Measurements from ENCODE around the gene GDF10. TPM values are rescaled to one million over a fixed set of nuclear protein-coding genes. Genes with fewer than 3 reads are reported as not detected.

Gene GDF10
- total and polyA plus RNA-seq, 2 donors (not counting 1 experiment from before 2014, with no cell fraction given): not detected

DNA sequence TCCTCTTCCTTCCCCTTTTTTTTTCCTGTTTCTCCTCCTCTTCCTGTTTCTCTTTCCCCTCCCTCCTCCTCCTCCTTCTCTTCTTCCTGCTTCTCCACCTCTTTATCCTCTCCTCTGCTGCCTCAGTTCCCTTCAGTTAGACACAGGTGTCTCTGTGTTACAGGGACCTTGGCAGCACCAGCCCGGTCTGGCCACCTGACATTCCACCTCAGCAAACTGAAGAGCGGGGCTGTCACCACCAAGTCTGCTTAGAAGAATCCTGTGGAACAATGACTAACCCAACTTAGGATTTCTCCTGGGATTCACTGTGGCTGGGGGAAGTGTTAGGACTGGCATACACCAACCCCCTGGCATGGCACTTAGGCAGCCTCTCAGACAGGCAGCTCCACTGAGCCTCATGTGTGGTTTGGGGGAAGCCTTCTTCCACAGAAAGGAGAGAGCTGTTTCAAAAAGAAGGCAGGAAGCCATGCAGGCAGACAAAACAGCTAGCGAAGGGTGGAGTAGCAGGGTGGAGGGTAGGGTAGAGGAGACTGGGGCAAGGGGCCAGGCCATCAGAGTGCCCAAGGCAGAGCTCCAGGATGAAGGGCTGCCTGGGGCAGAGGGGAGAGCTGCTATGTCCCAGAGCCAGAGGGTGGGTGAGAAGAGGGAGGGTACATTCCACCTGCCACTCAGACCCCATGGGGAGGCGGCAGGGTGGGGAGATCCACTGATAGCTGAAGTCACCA, 13.2 kb upstream of the GDF10 start:
- peak overlapping the region; percentile 13 for H2AFZ ChIP-seq (ENCODE audit: insufficient read depth, low read depth, low read length, poor library complexity, severe bottlenecking)
- no peak overlapping the region for H3K4me3 ChIP-seq (ENCODE audit: control extremely low read depth in 1 of 5, extremely low read depth in 1 of 5, insufficient read depth in 1 of 5, low read depth in 2 of 5, low read length in 4 of 5)
- no peak overlapping the region for H3K9ac ChIP-seq (ENCODE audit: low read length)
- ATAC-seq (ENCODE audit: low read depth) (no peak), DNase-seq (no peak)
- peaks cover 7 to 15% of the 10 kb centered on the region in 2 donors for H3K4me1 ChIP-seq (ENCODE audit: control insufficient read depth in 2 of 2, insufficient read depth in 2 of 2, low read length in 2 of 2)
- Mint-ChIP-seq H3K9me3 (ENCODE audit: insufficient read depth) (no peaks in the 10 kb centered on the region), H3K27me3 (no peaks in the 10 kb centered on the region), H3K4me1 (peaks cover 21% of the 10 kb centered on the region), H3K4me3 (no peak overlapping the region), H3K27ac (no peak overlapping the region)
- intact Hi-C loops (cut with micrococcal nuclease): no loop called here
- H4K20me1 ChIP-seq (ENCODE audit: control insufficient read depth, insufficient read depth, low read length, poor library complexity, severe bottlenecking): no peaks in the 10 kb centered on the region
- ChIA-PET POLR2A (no interaction called here), CTCF (interaction anchor here (1.2 kb wide), 1 partner anchor 239 kb away, joined by 4 read pairs; no protein-coding TSS in a partner anchor)
- no peaks in the 10 kb centered on the region for H3K9me3 ChIP-seq (ENCODE audit: control extremely low read depth in 1 of 3, control insufficient read depth in 2 of 3, insufficient read depth in 1 of 3, low read length in 2 of 3)
- H3K27me3 ChIP-seq (replicated peaks in 1 of 4; ENCODE audit: control extremely low read depth in 1 of 4, control insufficient read depth in 3 of 4, insufficient read depth in 4 of 4, low read length in 3 of 4): no peaks in the 10 kb centered on the region
- no peaks in the 10 kb centered on the region for H3K79me2 ChIP-seq (ENCODE audit: control insufficient read depth, insufficient read depth, low read length)
- WGBS (ENCODE audit: insufficient coverage): 77% methylated on average over 2 of the region's 4 CpGs
- H3K27ac ChIP-seq (ENCODE audit: low read length in 2 of 2): no peak overlapping the region
- H3K4me2 ChIP-seq (replicated peaks; ENCODE audit: low read depth, low read length, poor library complexity, severe bottlenecking): peak overlapping the region; percentile 4
- no peaks in the 10 kb centered on the region for H3K36me3 ChIP-seq (replicated peaks in 1 of 2; ENCODE audit: control extremely low read depth in 1 of 2, control insufficient read depth in 1 of 2, extremely low read depth in 1 of 2, insufficient read depth in 2 of 2, low read length in 1 of 2)
- TF ChIP-seq, protein P1, sequence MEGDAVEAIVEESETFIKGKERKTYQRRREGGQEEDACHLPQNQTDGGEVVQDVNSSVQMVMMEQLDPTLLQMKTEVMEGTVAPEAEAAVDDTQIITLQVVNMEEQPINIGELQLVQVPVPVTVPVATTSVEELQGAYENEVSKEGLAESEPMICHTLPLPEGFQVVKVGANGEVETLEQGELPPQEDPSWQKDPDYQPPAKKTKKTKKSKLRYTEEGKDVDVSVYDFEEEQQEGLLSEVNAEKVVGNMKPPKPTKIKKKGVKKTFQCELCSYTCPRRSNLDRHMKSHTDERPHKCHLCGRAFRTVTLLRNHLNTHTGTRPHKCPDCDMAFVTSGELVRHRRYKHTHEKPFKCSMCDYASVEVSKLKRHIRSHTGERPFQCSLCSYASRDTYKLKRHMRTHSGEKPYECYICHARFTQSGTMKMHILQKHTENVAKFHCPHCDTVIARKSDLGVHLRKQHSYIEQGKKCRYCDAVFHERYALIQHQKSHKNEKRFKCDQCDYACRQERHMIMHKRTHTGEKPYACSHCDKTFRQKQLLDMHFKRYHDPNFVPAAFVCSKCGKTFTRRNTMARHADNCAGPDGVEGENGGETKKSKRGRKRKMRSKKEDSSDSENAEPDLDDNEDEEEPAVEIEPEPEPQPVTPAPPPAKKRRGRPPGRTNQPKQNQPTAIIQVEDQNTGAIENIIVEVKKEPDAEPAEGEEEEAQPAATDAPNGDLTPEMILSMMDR (IDR thresholded peaks at IDR 0.05): no peak
- no peak for TF ChIP-seq EZH2 (IDR thresholded peaks at IDR 0.05; ENCODE audit: borderline replicate concordance, insufficient read depth, low read depth, low read length, poor library complexity, severe bottlenecking)

GRCh38 chr10:47287365-47287802, 12.6 kb upstream of the GDF10 start:
- Histone ChIP-seq H3K4me1 (ENCODE audit: control insufficient read depth in 2 of 2, insufficient read depth in 2 of 2, low read length in 2 of 2) (peaks cover 7 to 13% of the 10 kb centered on the region in 2 donors), H3K9me3 (ENCODE audit: control extremely low read depth in 1 of 3, control insufficient read depth in 2 of 3, insufficient read depth in 1 of 3, low read length in 2 of 3) (no peaks in the 10 kb centered on the region), H4K20me1 (ENCODE audit: control insufficient read depth, insufficient read depth, low read length, poor library complexity, severe bottlenecking) (no peaks in the 10 kb centered on the region), H3K27ac (ENCODE audit: low read length in 2 of 2) (no peak overlapping the region), H3K4me2 (replicated peaks; ENCODE audit: low read depth, low read length, poor library complexity, severe bottlenecking) (no peak overlapping the region), H3K79me2 (ENCODE audit: control insufficient read depth, insufficient read depth, low read length) (no peaks in the 10 kb centered on the region), H3K4me3 (ENCODE audit: control extremely low read depth in 1 of 5, extremely low read depth in 1 of 5, insufficient read depth in 1 of 5, low read depth in 2 of 5, low read length in 4 of 5) (no peak overlapping the region), H3K36me3 (replicated peaks in 1 of 2; ENCODE audit: control extremely low read depth in 1 of 2, control insufficient read depth in 1 of 2, extremely low read depth in 1 of 2, insufficient read depth in 2 of 2, low read length in 1 of 2) (no peaks in the 10 kb centered on the region), H2AFZ (ENCODE audit: insufficient read depth, low read depth, low read length, poor library complexity, severe bottlenecking) (no peak overlapping the region), H3K27me3 (replicated peaks in 1 of 4; ENCODE audit: control extremely low read depth in 1 of 4, control insufficient read depth in 3 of 4, insufficient read depth in 4 of 4, low read length in 3 of 4) (no peaks in the 10 kb centered on the region), H3K9ac (ENCODE audit: low read length) (no peak overlapping the region)
- Mint-ChIP-seq H3K27ac (no peak overlapping the region), H3K4me3 (no peak overlapping the region), H3K9me3 (ENCODE audit: insufficient read depth) (no peaks in the 10 kb centered on the region), H3K27me3 (no peaks in the 10 kb centered on the region), H3K4me1 (peaks cover 16% of the 10 kb centered on the region)
- 92% methylated on average over 12 of the region's 12 CpGs for WGBS (ENCODE audit: insufficient coverage)
- ATAC-seq (ENCODE audit: low read depth) (no peak), DNase-seq (no peak)
- no peak for TF ChIP-seq EZH2 (IDR thresholded peaks at IDR 0.05; ENCODE audit: borderline replicate concordance, insufficient read depth, low read depth, low read length, poor library complexity, severe bottlenecking)
- TF ChIP-seq, protein P1 (IDR thresholded peaks at IDR 0.05): no peak
- intact Hi-C loops (cut with micrococcal nuclease): no loop called here
- POLR2A ChIA-PET: no interaction called here
- CTCF ChIA-PET: no interaction called here
